Stimulated activated effector memory CD8-positive, alpha-beta T cell treated with anti-CD3 and anti-CD28 coated beads, Interleukin-12 subunit alpha, Interleukin-12 subunit beta, amount 100 ng/mL, for 72 hours (primary cell): ENCODE results near the gene NUDT1.

Experiments
- ATAC-seq: fragments of 150-1000 bp; cut with Tn5 transposase; 2 replicates; pipeline ENCODE4 v1.10.0; 2021
- DNase-seq, 2 donors: peaks; one replicate each; pipeline ENCODE4 v3.0.0; 2021 to 2022; ENCODE audit warnings: low spot score in 2 of 2
- H3K27ac Mint-ChIP-seq: one replicate; pipeline ENCODE4 v1.8.0; 2022; ENCODE audit warnings: mild to moderate bottlenecking, mixed read lengths
- H3K36me3 Mint-ChIP-seq: one replicate; pipeline ENCODE4 v1.8.0; 2022; ENCODE audit warnings: mild to moderate bottlenecking, mixed read lengths
- H3K4me1 Mint-ChIP-seq: one replicate; pipeline ENCODE4 v1.8.0; 2022; ENCODE audit warnings: mixed read lengths
- H3K4me3 Mint-ChIP-seq: one replicate; pipeline ENCODE4 v1.8.0; 2022; ENCODE audit warnings: mild to moderate bottlenecking, mixed read lengths
- H3K9me3 Mint-ChIP-seq: one replicate; pipeline ENCODE4 v1.8.0; 2022; ENCODE audit warnings: mixed read lengths

NUDT1 gene

GRCh38 chr7:2213551-2214215 lies 28.3 kb upstream of the NUDT1 start:
- H3K4me1 Mint-ChIP-seq, result peaks cover 37% of the 10 kb centered on the region
- H3K9me3 Mint-ChIP-seq, result no peaks in the 10 kb centered on the region
- H3K36me3 Mint-ChIP-seq, result peaks cover 66% of the 10 kb centered on the region
- DNase-seq (no peak), ATAC-seq (no peak)
- peak overlapping the region; percentile 15 for H3K4me3 Mint-ChIP-seq
- H3K27ac Mint-ChIP-seq, result peak overlapping the region; percentile 82

DNA sequence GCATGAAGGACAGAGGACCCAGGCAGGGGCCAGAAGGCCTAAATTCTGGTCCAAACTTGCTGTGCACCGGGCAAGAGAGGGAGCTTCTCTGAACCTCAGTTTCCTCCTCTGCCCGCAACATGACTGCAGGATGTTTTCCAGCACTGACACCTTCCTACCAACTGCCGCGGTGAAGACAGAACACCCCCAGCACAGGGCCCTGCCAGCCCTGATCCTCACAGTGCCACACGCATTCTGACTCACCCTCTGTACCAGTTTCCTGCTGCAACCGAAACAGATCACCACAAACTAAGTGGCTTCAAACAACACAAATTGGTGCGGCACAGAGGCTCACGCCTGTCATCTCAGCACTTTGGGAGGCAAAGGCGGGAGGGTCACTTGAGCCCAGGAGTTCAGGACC lies 27.4 kb upstream of the NUDT1 start:
- Mint-ChIP-seq H3K9me3 (no peaks in the 10 kb centered on the region), H3K36me3 (peaks cover 60% of the 10 kb centered on the region), H3K27ac (peak overlapping the region; percentile 82), H3K4me1 (peaks cover 31% of the 10 kb centered on the region), H3K4me3 (no peak overlapping the region)
- DNase-seq (peak in 1 of 2 donors; percentile 17), ATAC-seq (peak; percentile 91)

DNA sequence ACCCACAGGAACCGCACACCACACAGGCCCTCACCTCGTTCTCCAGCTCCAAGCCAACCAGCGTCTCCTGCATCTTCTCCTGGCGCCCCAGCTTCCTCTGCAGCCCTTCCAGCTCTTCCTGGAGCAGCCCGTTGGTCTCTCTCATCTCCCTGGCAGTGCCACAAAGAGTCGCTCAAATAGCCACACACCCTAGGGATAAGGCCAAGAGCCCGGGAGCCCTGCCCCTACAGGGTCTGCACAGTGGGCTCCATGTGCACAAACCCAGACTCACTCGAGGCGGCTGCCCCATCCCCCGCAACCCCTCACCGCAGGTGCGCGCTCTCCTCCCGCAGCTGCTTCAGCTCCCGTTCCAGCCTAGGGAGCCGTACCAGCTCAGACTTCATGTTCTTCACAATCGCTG lies 26.2 kb upstream of the NUDT1 start:
- H3K4me1 Mint-ChIP-seq, result peaks cover 31% of the 10 kb centered on the region
- H3K4me3 Mint-ChIP-seq, result peak overlapping the region; percentile 4
- peak overlapping the region; percentile 83 for H3K27ac Mint-ChIP-seq
- ATAC-seq, result no peak
- DNase-seq, result no peak
- no peaks in the 10 kb centered on the region for H3K9me3 Mint-ChIP-seq
- H3K36me3 Mint-ChIP-seq, result peaks cover 60% of the 10 kb centered on the region

- no peaks in the 10 kb centered on the region for H3K9me3 Mint-ChIP-seq
- H3K36me3 Mint-ChIP-seq, result peaks cover 58% of the 10 kb centered on the region
- DNase-seq (no peak), ATAC-seq (no peak)
- no peak overlapping the region for H3K27ac Mint-ChIP-seq
- H3K4me1 Mint-ChIP-seq, result peaks cover 31% of the 10 kb centered on the region
- no peak overlapping the region for H3K4me3 Mint-ChIP-seq
These were observed 24.8 kb upstream of the NUDT1 start for GRCh38 chr7:2217206-2217605.

DNA sequence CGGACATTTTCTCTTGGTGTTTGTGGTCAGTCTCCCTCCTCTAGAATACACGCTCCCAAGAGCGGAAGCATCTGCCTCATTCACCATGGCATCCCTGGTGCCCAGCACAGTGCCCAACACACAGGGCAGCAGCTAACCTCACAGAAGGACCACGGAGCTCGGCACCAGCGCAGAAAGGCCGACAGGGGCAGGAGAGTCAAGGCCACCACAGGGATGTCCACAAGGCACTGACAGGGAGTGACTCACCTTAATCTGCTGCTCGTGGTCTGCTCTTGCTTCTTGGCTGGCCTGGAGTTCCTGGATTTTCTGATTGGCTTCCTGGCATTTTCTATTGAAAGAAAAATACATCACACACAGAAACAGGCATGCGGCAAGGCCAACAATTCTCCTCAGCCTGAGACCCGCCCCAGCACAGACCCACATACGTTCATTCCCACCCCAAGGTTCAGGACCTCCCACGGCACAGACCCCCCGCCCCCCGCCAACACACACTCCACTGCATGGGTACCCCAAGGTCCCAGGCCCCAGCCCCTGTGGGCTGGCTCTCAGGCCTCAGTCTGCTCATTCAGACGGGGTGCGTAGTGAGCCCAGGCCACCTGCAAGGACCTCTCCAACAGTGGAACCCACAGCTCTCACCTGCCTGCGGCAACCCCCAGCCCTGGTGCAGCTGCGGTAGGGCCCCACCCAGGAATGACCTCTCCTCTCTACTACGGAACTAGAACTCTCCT lies 24.1 kb upstream of the NUDT1 start:
- Mint-ChIP-seq H3K36me3 (peaks cover 60% of the 10 kb centered on the region), H3K9me3 (no peaks in the 10 kb centered on the region), H3K4me3 (no peak overlapping the region), H3K27ac (no peak overlapping the region), H3K4me1 (peaks cover 30% of the 10 kb centered on the region)
- ATAC-seq (no peak), DNase-seq (no peak)

- Mint-ChIP-seq H3K9me3 (no peaks in the 10 kb centered on the region), H3K36me3 (peaks cover 57% of the 10 kb centered on the region), H3K4me1 (peaks cover 30% of the 10 kb centered on the region), H3K27ac (no peak overlapping the region), H3K4me3 (no peak overlapping the region)
- ATAC-seq (no peak), DNase-seq (no peak)
These were observed 23.6 kb upstream of the NUDT1 start for GRCh38 chr7:2218444-2218785.

GRCh38 chr7:2219136-2219535 lies 22.9 kb upstream of the NUDT1 start:
- ATAC-seq, result no peak
- Mint-ChIP-seq H3K4me1 (peaks cover 26% of the 10 kb centered on the region), H3K4me3 (no peak overlapping the region), H3K27ac (no peak overlapping the region), H3K9me3 (no peaks in the 10 kb centered on the region), H3K36me3 (peaks cover 56% of the 10 kb centered on the region)
- DNase-seq, result no peak

DNA sequence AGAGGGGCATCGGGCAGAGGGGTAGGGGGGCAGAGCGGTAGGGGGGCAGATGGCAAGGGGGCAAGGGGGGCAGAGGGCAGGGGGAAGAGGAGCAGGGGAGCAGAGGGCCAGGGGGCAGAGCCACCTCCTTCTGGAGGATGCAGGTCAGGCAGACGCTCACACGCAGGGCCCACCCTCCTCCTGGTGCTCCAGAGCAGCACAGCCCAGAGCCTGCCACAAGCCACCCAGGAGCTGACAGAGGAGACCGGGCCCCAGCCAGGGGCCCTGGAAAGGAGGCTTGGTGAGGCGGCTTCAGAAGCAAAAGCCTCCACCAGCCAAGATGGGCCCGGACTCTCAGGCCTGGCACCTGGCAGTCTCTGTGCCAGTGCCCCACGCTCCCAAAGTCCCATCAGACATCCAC lies 22.4 kb upstream of the NUDT1 start:
- H3K4me3 Mint-ChIP-seq, result no peak overlapping the region
- peaks cover 55% of the 10 kb centered on the region for H3K36me3 Mint-ChIP-seq
- no peaks in the 10 kb centered on the region for H3K9me3 Mint-ChIP-seq
- ATAC-seq, result no peak
- H3K4me1 Mint-ChIP-seq, result peaks cover 25% of the 10 kb centered on the region
- H3K27ac Mint-ChIP-seq, result no peak overlapping the region
- DNase-seq, result no peak

DNA sequence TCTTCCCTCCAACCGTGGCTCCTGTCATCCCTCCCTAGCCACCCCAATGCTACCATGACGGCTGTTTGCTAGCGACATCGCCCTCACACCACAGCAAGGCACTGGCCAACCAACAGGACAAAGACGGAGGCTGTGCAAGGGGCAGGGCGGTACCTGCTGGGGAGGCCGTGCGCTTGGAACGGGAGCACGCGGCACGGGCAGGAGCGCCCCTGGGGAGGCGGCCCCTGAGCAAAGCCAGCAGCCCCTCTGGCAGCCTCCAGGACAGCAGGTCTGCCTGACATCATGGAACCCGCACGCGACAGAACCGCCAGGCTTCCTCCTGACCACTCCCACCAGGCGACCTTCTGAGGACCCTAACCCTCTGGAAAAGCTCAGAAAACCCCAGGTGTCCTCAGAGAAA lies 22.0 kb upstream of the NUDT1 start:
- no peak overlapping the region for H3K4me3 Mint-ChIP-seq
- no peak overlapping the region for H3K27ac Mint-ChIP-seq
- DNase-seq (no peak), ATAC-seq (no peak)
- peaks cover 50% of the 10 kb centered on the region for H3K36me3 Mint-ChIP-seq
- peaks cover 22% of the 10 kb centered on the region for H3K4me1 Mint-ChIP-seq
- H3K9me3 Mint-ChIP-seq, result no peaks in the 10 kb centered on the region

DNA sequence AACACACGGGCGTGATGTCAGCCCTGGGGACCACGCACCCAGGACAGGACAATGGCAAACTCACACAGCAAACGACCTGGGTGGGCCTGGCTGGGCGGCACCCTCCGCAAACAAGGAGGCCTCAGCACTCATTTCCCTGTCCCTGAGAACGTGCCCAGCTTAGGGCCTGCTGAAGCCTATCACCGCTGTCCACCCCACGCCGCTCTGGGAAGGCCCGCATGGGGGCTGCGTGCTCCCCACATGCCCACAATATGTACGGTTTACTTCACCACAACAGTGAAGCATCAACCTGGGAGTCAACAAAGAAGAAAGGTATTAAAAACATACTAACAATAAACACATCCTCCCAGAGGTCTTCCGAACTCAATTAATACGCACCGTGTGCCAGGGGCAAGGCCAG lies 21.5 kb upstream of the NUDT1 start:
- Mint-ChIP-seq H3K36me3 (peaks cover 46% of the 10 kb centered on the region), H3K4me1 (peaks cover 19% of the 10 kb centered on the region), H3K4me3 (no peak overlapping the region), H3K27ac (no peak overlapping the region), H3K9me3 (no peaks in the 10 kb centered on the region)
- no peak for DNase-seq
- ATAC-seq, result no peak

GRCh38 chr7:2220954-2221353 lies 21.1 kb upstream of the NUDT1 start:
- no peak for ATAC-seq
- no peak for DNase-seq
- Mint-ChIP-seq H3K36me3 (peaks cover 44% of the 10 kb centered on the region), H3K4me3 (no peak overlapping the region), H3K27ac (no peak overlapping the region), H3K4me1 (peaks cover 14% of the 10 kb centered on the region), H3K9me3 (no peaks in the 10 kb centered on the region)

- Mint-ChIP-seq H3K4me1 (peaks cover 10% of the 10 kb centered on the region), H3K4me3 (no peak overlapping the region), H3K9me3 (no peaks in the 10 kb centered on the region), H3K27ac (no peak overlapping the region), H3K36me3 (peaks cover 41% of the 10 kb centered on the region)
- ATAC-seq (no peak), DNase-seq (no peak)
These were observed 19.5 kb upstream of the NUDT1 start for GRCh38 chr7:2222516-2222915.

DNA sequence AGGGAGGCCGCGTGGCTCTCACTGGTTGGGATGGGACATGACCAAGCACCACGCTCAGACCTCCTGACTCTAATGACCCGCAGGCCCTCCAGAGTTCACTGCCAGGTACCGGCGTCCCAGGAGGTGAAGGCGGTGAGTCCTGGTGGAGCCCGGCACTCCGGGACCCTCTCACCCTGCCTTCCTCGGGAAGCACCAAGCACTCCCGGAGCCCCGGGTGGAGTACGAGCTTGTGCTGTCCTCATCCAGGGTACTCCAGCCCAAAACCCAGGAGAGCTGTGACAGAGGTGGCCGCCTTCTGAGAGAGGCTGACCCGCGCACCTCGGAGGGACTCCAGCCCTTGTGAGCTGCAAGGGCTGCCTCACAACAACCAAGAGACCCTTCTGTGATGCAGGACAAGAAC lies 18.7 kb upstream of the NUDT1 start:
- H3K4me3 Mint-ChIP-seq, result no peak overlapping the region
- H3K4me1 Mint-ChIP-seq, result peaks cover 15% of the 10 kb centered on the region
- ATAC-seq (no peak), DNase-seq (no peak)
- no peak overlapping the region for H3K27ac Mint-ChIP-seq
- H3K36me3 Mint-ChIP-seq, result peaks cover 42% of the 10 kb centered on the region
- no peaks in the 10 kb centered on the region for H3K9me3 Mint-ChIP-seq

DNA sequence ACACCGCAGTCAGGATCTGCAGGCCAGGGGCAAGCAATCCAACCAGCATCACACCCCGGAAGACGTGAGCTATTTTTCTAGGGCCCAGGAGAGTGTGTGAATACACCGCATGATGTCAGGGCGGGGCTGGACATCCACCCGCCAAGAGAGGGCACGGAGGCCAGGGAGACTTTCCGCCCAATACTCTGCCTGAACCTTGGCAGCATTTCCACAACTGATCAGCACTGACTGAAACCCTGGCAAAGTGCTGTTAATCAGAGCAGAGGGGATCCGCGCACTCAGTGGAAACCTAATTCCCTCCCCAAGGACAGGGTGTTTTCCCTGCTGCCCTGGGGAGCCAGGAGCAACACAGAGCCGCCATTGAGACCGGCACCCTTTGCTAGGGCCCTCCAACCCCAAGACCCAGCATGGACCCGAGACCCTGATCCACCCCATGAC lies 17.5 kb upstream of the NUDT1 start:
- DNase-seq, result no peak
- peaks cover 17% of the 10 kb centered on the region for H3K4me1 Mint-ChIP-seq
- peaks cover 51% of the 10 kb centered on the region for H3K36me3 Mint-ChIP-seq
- H3K4me3 Mint-ChIP-seq, result no peak overlapping the region
- ATAC-seq, result no peak
- peak overlapping the region; percentile 58 for H3K27ac Mint-ChIP-seq
- no peaks in the 10 kb centered on the region for H3K9me3 Mint-ChIP-seq

GRCh38 chr7:2224934-2225333 lies 17.1 kb upstream of the NUDT1 start:
- H3K4me3 Mint-ChIP-seq, result no peak overlapping the region
- no peak for ATAC-seq
- DNase-seq, result no peak
- no peaks in the 10 kb centered on the region for H3K9me3 Mint-ChIP-seq
- H3K27ac Mint-ChIP-seq, result no peak overlapping the region
- H3K4me1 Mint-ChIP-seq, result peaks cover 22% of the 10 kb centered on the region
- H3K36me3 Mint-ChIP-seq, result peaks cover 55% of the 10 kb centered on the region

GRCh38 chr7:2225336-2225735 lies 16.7 kb upstream of the NUDT1 start:
- Mint-ChIP-seq H3K9me3 (no peaks in the 10 kb centered on the region), H3K27ac (no peak overlapping the region), H3K4me1 (peaks cover 26% of the 10 kb centered on the region), H3K4me3 (no peak overlapping the region), H3K36me3 (peaks cover 59% of the 10 kb centered on the region)
- DNase-seq, result no peak
- ATAC-seq, result no peak
